Caki2 (cell line): Measurements from ENCODE around the gene MYBPC2. TPM values are rescaled to one million over a fixed set of nuclear protein-coding genes. Genes with fewer than 3 reads are reported as not detected.
"Not testable (repeated sequence)": the region's sequence is repeated elsewhere in the genome, so short reads cannot be mapped to it uniquely, and the experiment has no call there.

ENCODE experiments used
- DNase-seq: peaks from one replicate; pipeline ENCODE4 v3.0.0-alpha.2; 2015; ENCODE audit warnings: low read depth
- in situ Hi-C: cut with HindIII; loops from 2 replicates; pipeline ENCODE4 v1.10.0; 2016; ENCODE audit warnings: low sequenced_read_pairs, low pct_unique_long_range_greater_than_20kb, mixed read lengths
- total RNA-seq: library from RNA; depleted of rRNA; stranded (reverse); fragments of >200 nt; shearing (Covaris generic); gene quantifications from 2 replicates; pipeline ENCODE4 v1.2.3, GENCODE V29; 2014; ENCODE audit warnings: low replicate concordance

MYBPC2 gene
- total RNA-seq, 1 experiment from 2014 or later: not detected

- in situ Hi-C loops: no loop called here
- no peak for DNase-seq
Measured at GRCh38 chr19:50468818-50469217, 36.1 kb downstream of the MYBPC2 start.

DNA sequence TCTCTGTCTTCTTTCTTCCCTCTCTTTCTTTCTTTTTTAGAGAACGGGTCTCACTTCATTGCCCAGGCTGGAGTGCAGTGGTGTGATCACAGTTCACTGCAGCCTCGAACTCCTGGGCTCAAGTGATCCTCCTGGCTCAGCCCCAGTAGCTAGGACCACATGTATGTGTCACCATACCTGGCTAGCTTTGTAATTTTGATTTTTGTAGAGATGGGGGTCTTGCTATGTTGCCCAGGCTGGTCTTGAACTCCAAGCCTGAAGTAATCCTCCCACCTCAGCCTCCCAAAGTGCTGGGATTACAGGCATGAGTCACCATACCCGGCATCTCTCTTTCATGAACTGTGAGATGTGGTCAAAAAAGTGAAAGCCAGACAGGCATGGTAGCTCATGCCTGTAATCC is 40.6 kb downstream of the MYBPC2 start:
- DNase-seq, in situ Hi-C loops: not testable (repeated sequence)

- DNase-seq: no peak
- in situ Hi-C loops: no loop called here
Measured at GRCh38 chr19:50475101-50475568, 42.4 kb downstream of the MYBPC2 start.

GRCh38 chr19:50475736-50476223 is 43.1 kb downstream of the MYBPC2 start:
- no peak for DNase-seq
- in situ Hi-C loops: no loop called here

GRCh38 chr19:50476224-50476906 is 43.7 kb downstream of the MYBPC2 start, which contains the start of the genes EMC10 and GARIN5A:
TSS of gene EMC10 (plus strand) at chr19:50476507. CDS start at chr19:50476545, 38 bp downstream.
TSS of gene GARIN5A (minus strand) at chr19:50476848. CDS start at chr19:50476388, 460 bp downstream.
- peak; percentile 98 for DNase-seq
- in situ Hi-C loops: no loop called here

GRCh38 chr19:50476907-50477238 is 44.2 kb downstream of the MYBPC2 start:
- DNase-seq: no peak
- in situ Hi-C loops: no loop called here

GRCh38 chr19:50477751-50478515 is 45.2 kb downstream of the MYBPC2 start:
- in situ Hi-C loops: no loop called here
- no peak for DNase-seq

DNA sequence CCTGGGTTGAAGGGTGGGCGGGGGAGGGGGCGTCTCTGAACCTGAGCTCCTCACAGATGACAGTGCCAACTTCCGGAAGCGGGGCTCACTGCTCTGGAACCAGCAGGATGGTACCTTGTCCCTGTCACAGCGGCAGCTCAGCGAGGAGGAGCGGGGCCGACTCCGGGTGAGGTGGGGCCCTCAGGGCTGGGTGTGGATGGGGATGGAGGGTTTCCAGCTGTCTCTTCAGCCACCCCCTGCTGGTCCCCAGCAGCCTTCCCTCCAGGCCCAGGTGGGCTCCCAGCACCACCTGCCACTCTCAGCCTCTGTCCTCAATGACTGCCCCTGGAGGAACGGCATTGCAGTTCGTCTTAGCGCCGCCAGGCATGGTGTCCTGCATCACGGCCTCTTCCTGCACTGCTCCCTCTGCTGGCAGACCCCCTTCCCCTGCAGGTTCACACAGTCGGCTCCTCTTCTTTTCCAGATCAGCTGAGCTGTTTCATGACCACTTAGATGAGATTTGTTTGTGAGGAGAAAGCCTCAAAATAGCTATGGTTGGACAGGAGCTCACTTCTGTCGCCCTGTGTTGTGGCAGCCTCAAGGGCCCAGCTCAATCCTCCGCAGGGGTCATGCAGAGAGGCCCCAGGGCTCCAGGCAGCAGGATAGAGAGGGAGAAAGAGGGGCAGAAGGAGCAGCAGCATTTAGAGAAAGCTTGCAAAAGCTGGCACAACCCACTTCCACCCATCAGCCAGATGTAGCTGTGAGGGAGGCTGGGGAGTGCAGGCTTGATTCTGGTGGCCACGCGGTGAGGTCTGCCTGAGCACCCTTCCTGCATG is 46.4 kb downstream of the MYBPC2 start:
- in situ Hi-C loops: no loop called here
- no peak for DNase-seq

DNA sequence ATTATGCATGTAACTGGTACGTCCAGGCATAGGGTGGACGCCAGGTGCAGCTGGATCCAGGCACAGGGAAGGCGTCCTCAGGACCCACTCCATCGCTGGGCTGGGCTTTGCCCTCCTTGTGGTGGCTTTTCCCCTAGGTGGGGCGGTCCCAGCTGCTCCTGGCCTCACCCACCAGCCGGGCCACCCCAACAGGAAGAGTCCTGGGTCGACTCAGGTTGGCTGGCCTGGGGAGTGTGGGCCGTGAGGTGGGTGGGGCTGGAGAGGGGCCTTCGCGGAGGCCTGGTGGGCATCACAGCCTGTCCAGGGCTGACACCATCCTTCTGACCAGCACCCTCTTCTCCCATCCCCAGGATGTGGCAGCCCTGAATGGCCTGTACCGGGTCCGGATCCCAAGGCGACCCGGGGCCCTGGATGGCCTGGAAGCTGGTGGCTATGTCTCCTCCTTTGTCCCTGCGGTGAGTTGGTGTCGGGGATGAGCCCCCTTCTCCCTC is 47.1 kb downstream of the MYBPC2 start:
- in situ Hi-C loops: no loop called here
- no peak for DNase-seq

DNA sequence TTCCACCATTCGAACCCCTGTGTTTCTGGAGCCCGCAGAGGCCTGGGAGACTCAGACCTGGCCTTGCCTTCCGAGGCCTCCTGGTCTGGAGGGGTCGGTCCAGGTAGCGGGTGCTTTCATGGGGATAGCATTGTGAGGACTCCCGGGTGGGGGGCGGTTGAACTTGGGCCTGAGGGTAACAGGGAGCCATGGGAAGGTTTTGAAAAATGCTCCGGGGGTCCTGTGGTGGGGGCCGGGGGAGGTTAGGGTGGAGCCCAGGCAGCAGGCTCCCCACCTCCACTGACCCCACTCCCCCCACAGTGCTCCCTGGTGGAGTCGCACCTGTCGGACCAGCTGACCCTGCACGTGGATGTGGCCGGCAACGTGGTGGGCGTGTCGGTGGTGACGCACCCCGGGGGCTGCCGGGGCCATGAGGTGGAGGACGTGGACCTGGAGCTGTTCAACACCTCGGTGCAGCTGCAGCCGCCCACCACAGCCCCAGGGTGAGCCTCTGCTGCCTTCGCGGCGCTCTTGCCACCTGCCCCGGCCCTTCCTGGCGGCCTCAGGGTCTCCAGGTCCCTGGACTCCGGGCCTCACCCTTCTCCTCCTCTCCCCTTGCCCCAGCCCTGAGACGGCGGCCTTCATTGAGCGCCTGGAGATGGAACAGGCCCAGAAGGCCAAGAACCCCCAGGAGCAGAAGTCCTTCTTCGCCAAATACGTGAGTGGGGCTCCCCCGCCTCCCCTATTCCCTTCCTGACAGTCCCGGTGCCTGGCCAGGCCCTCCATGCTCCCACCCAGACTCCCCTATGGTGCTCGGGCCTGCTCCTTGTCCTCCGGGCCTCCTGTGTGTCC is 47.8 kb downstream of the MYBPC2 start:
- in situ Hi-C loops: no loop called here
- DNase-seq: no peak

- no peak for DNase-seq
- in situ Hi-C loops: no loop called here
Measured at GRCh38 chr19:50481351-50482149, 48.9 kb downstream of the MYBPC2 start.

DNA sequence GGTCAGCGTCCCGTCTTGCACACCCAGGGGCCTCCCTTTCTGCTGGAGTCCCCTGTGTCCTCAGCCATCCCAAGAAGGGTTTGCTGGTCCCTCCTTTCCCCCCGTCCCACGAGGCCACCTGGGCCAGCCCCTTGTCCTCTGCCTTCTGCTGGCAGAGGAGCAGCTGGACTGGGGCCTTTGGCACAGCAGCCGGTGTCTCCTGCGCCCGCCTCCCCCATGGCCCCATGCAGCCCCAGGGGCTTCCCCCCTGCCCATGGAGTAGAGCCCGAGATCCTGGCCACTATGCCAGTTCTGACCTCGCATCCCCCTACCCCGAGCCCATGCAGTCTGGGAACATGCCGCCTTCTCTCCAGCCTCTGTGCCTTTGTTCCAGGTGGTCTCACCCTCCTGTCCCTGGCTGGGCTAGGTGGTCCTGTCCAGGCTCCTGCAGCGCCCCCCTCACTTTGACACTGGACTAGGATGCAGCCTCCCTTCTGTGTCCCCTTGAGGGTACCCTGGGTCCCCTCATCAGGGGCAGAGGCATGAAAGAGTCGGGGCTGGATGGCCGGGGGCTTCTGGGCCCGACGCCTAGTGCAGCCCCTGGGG is 49.7 kb downstream of the MYBPC2 start:
- in situ Hi-C loops: no loop called here
- DNase-seq: no peak

GRCh38 chr19:50482916-50483315 is 50.2 kb downstream of the MYBPC2 start:
- in situ Hi-C loops: no loop called here
- no peak for DNase-seq

DNA sequence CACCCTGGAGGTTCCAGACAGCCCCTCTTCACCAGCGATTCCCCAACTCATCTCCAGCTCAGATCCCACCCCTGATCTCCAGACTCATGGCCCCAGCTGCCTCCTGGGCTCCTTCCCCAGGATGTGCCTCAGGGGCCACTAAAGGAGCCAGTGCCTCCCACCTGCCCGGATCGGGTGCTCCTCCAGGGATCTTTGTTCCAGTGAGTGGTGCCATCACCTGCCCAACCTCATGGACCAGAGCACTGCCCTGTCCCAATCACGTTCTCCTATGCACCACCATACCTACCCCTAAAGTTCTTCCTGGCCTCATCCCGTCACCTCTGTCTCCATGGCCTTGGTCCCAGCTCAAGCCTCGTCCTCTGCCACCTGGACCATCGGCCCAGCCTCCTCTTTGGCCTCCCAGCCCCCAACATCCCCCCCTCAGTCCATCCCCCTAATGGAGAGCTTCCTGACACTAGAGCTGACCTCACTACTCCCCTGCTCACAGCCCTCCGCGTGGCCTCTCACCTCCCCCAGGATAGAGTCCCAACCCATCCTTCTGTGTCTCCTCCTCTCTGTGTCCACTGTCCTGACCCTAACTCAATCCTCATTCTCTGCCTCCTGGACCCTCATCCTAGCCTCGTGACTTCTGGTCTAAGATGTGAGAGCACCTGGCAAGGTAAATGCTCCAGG is 52.7 kb downstream of the MYBPC2 start:
- DNase-seq: no peak

GRCh38 chr19:50486823-50487515 is 54.3 kb downstream of the MYBPC2 start:
- in situ Hi-C loops: no loop called here
- DNase-seq: peak; percentile 46

More for the DNA sequence above, 52.7 kb downstream of the MYBPC2 start:
- in situ Hi-C loops: no loop called here
